GM12872 (cell line): Measurements from ENCODE around the gene WNK2.

Experiments used
- CTCF ChIP-seq: IDR thresholded peaks from 3 replicates; pipeline ENCODE4 v1.5.1; 2011; ENCODE audit warnings: low read depth, mild to moderate bottlenecking, low read length, moderate library complexity; ENCODE audit not compliant: insufficient read depth

The WNK2 gene

GRCh38 chr9:93174976-93175375 lies 9.0 kb upstream of the WNK2 start:
- no peak for TF ChIP-seq CTCF

GRCh38 chr9:93177676-93178075 lies 6.3 kb upstream of the WNK2 start:
- no peak for TF ChIP-seq CTCF

GRCh38 chr9:93178851-93179786 lies 4.8 kb upstream of the WNK2 start:
- no peak for TF ChIP-seq CTCF

GRCh38 chr9:93180938-93181337 lies 3.0 kb upstream of the WNK2 start:
- TF ChIP-seq CTCF, result no peak

GRCh38 chr9:93181672-93182435 lies 2.1 kb upstream of the WNK2 start:
- no peak for TF ChIP-seq CTCF

- no peak for TF ChIP-seq CTCF
Observed at GRCh38 chr9:93182572-93182971, 1.4 kb upstream of the WNK2 start.

GRCh38 chr9:93183131-93183662 lies 742 bp upstream of the WNK2 start:
- TF ChIP-seq CTCF, result no peak
